Measurements from ENCODE around the gene FTL. TPM values are rescaled to one million over a fixed set of nuclear protein-coding genes. Genes with fewer than 3 reads are reported as not detected.
"Not testable (repeated sequence)": the region's sequence is repeated elsewhere in the genome, so short reads cannot be mapped to it uniquely, and the experiment has no call there.

The FTL gene
- total RNA-seq (2014; rRNA removed; shearing (Covaris generic)), result 2,437 and 3,282 TPM in 2 replicates

DNA sequence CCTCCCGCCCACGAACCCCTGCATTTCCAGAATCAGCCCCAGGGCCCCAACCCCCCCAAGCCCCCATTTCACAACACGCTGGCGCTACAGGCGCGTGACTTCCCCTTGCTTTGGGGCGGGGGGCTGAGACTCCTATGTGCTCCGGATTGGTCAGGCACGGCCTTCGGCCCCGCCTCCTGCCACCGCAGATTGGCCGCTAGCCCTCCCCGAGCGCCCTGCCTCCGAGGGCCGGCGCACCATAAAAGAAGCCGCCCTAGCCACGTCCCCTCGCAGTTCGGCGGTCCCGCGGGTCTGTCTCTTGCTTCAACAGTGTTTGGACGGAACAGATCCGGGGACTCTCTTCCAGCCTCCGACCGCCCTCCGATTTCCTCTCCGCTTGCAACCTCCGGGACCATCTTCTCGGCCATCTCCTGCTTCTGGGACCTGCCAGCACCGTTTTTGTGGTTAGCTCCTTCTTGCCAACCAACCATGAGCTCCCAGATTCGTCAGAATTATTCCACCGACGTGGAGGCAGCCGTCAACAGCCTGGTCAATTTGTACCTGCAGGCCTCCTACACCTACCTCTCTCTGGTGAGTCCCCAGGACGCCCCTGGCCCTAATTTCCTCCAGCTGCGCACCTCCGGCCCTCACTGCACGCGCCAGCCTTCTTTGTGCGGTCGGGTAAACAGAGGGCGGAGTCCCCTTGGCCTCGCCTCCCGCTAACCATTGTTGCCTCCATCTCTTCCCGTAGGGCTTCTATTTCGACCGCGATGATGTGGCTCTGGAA lies at the start of gene FTL:
Gene FTL (plus strand): TSS at position 270 of the 766 bp plus-strand sequence. CDS start 199 bp downstream, at position 469.
- DNase-seq, result peak; percentile 99
- Histone ChIP-seq H3K4me3 (ENCODE audit: insufficient read depth, low read depth, low read length) (peak within 1 kb of the TSS; percentile 89), H3K36me3 (replicated peaks; ENCODE audit: control insufficient read depth, insufficient read depth, low read length) (peaks cover 22% of the 10 kb centered on the region), H3K27me3 (ENCODE audit: control insufficient read depth, insufficient read depth, low read length) (no peaks in the 10 kb centered on the region)

DNA sequence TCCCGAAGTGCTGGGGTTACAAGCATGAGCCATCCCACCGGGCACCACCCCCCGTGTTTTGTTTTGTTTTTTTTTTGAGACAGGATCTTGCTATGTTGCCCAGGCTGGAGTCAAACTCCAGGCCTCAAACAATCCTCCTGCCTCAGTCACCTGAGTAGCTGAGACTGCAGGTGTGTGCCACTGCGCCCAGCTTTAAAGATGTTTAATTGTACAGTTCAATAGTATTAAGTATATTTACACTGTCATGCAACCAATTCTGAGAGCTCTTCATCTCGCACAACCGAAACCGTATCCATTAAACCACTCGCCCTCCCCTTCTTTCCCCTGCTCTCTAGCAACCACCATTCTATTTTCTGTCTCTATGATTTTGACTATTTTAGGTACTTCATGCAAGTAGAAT lies 49.4 kb upstream of the FTL start:
- peaks cover 23% of the 10 kb centered on the region for H3K36me3 ChIP-seq (replicated peaks; ENCODE audit: control insufficient read depth, insufficient read depth, low read length)
- DNase-seq, result no peak
- H3K4me3 ChIP-seq (ENCODE audit: insufficient read depth, low read depth, low read length), result no peak overlapping the region
- H3K27me3 ChIP-seq (ENCODE audit: control insufficient read depth, insufficient read depth, low read length), result no peaks in the 10 kb centered on the region

DNA sequence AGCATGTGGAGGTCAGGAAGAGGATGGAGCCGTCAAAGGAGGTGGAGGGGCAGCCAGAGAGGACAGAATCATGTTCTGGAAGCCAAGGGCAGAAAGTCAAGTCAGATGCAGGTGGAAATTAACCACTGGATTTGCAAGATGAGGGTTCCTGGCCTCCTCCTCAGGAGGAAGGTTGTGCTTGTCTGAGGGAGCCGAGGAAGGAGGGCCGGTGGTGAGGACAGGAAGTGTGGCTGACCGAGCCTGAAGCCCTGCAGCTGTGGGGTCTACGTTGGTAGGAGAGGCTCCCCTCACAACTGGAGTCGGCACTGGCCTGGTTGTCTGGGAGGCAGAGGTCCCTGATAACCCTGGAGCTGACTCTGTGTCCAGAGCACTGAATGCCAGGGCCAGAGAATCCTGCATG lies 47.0 kb upstream of the FTL start:
- Histone ChIP-seq H3K27me3 (ENCODE audit: control insufficient read depth, insufficient read depth, low read length) (no peaks in the 10 kb centered on the region), H3K4me3 (ENCODE audit: insufficient read depth, low read depth, low read length) (no peak overlapping the region), H3K36me3 (replicated peaks; ENCODE audit: control insufficient read depth, insufficient read depth, low read length) (peaks cover 23% of the 10 kb centered on the region)
- DNase-seq, result no peak

DNA sequence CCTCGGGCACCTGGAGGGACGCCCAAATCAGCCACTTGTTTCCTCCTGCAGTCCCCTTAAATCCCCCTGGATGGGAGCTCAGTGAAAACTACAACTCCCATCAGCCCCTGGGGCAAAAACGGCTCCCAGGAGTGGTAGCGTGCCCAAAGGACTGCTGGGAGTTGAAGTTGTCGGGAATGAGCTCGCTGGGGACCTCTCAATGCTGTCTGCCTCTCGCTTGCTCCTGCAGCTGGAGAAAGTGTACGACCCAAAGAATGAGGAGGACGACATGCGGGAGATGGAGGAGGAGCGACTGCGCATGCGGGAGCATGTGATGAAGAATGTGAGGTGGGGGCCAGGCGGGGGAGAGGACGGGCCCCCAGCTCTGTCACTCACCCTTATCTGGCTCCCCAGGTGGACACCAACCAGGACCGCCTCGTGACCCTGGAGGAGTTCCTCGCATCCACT lies 46.3 kb upstream of the FTL start:
- Histone ChIP-seq H3K27me3 (ENCODE audit: control insufficient read depth, insufficient read depth, low read length) (no peaks in the 10 kb centered on the region), H3K4me3 (ENCODE audit: insufficient read depth, low read depth, low read length) (no peak overlapping the region), H3K36me3 (replicated peaks; ENCODE audit: control insufficient read depth, insufficient read depth, low read length) (peaks cover 17% of the 10 kb centered on the region)
- DNase-seq, result peak; percentile 91

DNA sequence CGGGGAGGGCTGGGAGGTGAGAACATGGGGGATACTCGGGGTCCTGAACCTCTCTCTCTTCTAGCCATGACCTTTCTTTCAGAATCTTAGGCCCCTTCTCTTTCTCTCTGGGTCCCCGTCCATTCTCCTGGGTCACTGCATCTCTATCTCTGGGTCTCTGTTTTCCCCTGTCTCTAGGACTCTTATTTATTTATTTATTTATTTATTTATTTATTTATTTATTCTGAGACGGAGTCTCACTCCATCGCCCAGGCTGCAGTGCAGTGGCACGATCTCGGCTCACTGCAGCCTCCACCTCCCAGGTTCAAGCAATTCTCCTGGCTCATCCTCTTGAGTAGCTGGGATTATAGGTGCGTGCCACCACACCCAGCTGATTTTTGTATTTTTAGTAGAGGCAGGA lies 45.8 kb upstream of the FTL start:
- H3K27me3 ChIP-seq (ENCODE audit: control insufficient read depth, insufficient read depth, low read length); H3K4me3 ChIP-seq (ENCODE audit: insufficient read depth, low read depth, low read length); DNase-seq: not testable (repeated sequence)
- peaks cover 15% of the 10 kb centered on the region for H3K36me3 ChIP-seq (replicated peaks; ENCODE audit: control insufficient read depth, insufficient read depth, low read length)

DNA sequence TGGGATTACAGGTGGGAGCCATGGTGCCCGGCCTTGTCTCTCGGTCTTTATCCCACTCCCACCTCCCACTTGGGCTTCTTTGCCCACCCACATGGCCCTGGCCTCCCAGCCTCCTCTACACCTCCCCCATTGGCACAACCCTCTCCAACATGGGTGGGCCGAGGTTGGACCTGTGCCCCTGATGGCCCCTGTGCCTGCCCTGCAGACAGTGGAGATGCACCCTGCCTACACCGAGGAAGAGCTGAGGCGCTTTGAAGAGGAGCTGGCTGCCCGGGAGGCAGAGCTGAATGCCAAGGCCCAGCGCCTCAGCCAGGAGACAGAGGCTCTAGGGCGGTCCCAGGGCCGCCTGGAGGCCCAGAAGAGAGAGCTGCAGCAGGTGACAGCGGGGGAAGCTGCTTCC lies 44.2 kb upstream of the FTL start:
- no peak for DNase-seq
- no peaks in the 10 kb centered on the region for H3K27me3 ChIP-seq (ENCODE audit: control insufficient read depth, insufficient read depth, low read length)
- no peak overlapping the region for H3K4me3 ChIP-seq (ENCODE audit: insufficient read depth, low read depth, low read length)
- H3K36me3 ChIP-seq (replicated peaks; ENCODE audit: control insufficient read depth, insufficient read depth, low read length), result peaks cover 13% of the 10 kb centered on the region

DNA sequence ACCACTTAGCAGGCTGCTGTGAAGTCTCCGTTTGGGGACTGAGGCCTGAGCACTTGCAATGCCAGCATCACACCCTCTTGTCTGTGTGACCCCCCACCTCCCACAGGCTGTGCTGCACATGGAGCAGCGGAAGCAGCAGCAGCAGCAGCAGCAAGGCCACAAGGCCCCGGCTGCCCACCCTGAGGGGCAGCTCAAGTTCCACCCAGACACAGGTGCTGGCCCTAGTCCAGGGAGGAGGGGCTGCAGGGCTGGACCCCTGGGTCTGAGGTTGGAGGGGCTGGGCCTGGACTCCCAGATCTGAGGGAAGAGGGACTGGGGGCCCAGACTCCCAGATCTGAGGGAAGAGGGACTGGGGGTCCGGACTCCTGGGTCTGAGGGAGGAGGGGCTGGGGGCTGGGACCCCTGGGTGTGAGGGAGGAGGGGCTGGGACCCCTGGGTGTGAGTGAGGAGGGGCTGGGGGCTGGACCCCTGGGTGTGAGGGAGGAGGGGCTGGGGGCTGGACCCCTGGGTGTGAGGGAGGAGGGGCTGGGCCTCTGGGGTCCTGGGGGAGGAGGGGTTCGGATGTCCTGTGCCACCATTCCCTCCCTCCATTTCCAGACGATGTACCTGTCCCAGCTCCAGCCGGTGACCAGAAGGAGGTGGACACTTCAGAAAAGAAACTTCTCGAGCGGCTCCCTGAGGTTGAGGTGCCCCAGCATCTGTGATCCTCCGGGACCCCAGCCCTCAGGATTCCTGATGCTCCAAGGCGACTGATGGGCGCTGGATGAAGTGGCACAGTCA lies 43.2 kb upstream of the FTL start:
- Histone ChIP-seq H3K27me3 (ENCODE audit: control insufficient read depth, insufficient read depth, low read length) (no peaks in the 10 kb centered on the region), H3K36me3 (replicated peaks; ENCODE audit: control insufficient read depth, insufficient read depth, low read length) (peaks cover 13% of the 10 kb centered on the region), H3K4me3 (ENCODE audit: insufficient read depth, low read depth, low read length) (no peak overlapping the region)
- DNase-seq, result no peak

DNA sequence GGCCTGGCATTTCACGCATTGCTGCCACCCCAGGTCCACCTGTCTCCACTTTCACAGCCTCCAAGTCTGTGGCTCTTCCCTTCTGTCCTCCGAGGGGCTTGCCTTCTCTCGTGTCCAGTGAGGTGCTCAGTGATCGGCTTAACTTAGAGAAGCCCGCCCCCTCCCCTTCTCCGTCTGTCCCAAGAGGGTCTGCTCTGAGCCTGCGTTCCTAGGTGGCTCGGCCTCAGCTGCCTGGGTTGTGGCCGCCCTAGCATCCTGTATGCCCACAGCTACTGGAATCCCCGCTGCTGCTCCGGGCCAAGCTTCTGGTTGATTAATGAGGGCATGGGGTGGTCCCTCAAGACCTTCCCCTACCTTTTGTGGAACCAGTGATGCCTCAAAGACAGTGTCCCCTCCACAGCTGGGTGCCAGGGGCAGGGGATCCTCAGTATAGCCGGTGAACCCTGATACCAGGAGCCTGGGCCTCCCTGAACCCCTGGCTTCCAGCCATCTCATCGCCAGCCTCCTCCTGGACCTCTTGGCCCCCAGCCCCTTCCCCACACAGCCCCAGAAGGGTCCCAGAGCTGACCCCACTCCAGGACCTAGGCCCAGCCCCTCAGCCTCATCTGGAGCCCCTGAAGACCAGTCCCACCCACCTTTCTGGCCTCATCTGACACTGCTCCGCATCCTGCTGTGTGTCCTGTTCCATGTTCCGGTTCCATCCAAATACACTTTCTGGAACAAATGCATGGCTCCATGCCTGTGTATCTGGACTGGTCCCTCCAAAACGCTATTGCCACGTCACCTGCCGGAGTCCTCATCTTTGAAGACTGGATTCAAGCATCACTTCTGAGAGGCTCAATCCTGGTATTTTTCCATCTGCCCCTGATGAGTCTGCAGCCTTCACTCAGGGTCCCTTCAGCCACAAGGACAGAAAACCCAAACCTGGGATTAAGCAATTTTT lies 42.3 kb upstream of the FTL start:
- H3K27me3 ChIP-seq (ENCODE audit: control insufficient read depth, insufficient read depth, low read length), result no peaks in the 10 kb centered on the region
- no peak overlapping the region for H3K4me3 ChIP-seq (ENCODE audit: insufficient read depth, low read depth, low read length)
- DNase-seq, result peak; percentile 40
- peaks cover 13% of the 10 kb centered on the region for H3K36me3 ChIP-seq (replicated peaks; ENCODE audit: control insufficient read depth, insufficient read depth, low read length)

DNA sequence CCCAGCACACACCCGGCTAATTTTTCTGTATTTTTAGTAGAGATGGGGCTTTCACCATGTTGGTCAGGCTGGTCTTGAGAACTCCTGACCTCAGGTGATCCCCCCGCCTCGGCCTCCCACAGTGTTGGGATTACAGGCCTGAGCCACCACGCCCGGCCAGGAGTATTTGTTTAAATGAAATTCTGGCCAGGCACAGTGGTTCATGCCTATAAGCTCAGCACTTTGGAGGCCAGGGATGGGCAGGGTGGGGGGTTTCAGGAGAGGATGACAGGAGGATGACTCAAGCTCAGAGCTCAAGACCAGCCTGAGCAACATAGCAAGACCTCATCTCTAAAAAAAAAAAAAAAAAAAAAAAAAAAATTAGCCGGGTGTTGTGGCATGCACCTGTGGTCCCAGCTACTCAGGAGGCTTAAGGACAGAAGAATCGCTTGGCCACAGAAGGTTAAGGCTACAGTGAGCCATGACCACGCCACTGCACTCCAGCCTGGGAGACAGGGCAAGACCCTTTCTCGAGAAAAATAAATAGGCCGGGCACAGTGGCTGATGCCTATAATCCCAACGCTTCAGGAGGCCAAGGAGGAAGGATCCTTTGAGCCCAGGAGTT lies 39.8 kb upstream of the FTL start:
- DNase-seq, result no peak
- H3K4me3 ChIP-seq (ENCODE audit: insufficient read depth, low read depth, low read length), result no peak overlapping the region
- H3K36me3 ChIP-seq (replicated peaks; ENCODE audit: control insufficient read depth, insufficient read depth, low read length), result peaks cover 6% of the 10 kb centered on the region
- H3K27me3 ChIP-seq (ENCODE audit: control insufficient read depth, insufficient read depth, low read length), result no peaks in the 10 kb centered on the region

DNA sequence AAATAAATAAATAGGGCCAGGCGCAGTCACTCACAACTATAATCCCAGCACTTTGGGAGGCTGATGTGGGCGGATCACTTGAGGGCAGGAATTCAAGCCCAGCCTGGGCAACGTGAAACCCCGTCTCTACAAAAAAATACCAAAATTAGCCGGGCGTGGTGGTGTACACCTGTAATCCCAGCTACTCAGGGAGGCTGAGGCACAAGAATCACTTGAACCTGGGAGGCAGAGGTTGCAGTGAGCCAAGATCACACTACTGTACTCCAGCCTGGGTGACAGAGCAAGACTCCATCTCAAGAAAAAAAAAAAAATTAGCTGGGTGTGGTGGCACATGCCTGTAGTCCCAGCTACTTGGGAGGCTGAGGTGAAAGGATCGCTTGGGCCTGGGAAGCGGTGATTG lies 39.2 kb upstream of the FTL start:
- DNase-seq; H3K27me3 ChIP-seq (ENCODE audit: control insufficient read depth, insufficient read depth, low read length); H3K36me3 ChIP-seq (replicated peaks; ENCODE audit: control insufficient read depth, insufficient read depth, low read length); H3K4me3 ChIP-seq (ENCODE audit: insufficient read depth, low read depth, low read length): not testable (repeated sequence)

DNA sequence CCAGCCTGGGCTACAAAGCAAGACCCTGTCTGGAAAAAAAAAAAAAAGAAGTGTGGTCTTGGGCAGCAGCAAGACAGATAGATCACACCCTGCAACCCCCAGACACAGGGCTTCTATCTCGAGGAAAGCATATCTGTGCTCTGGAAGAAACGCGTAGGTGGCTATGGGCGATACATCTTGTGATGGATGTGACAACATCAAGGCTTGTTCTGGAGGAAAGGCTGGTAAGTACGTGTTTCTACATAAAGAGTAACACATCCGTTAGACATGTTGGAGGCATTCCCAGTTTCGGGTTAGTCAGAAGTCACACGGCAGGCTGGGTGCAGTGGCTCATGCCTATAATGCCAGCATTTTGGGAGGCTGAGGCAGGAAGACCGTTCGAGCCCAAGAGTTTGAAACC lies 38.2 kb upstream of the FTL start:
- DNase-seq, result no peak
- Histone ChIP-seq H3K4me3 (ENCODE audit: insufficient read depth, low read depth, low read length) (no peak overlapping the region), H3K27me3 (ENCODE audit: control insufficient read depth, insufficient read depth, low read length) (peaks cover under 1% of the 10 kb centered on the region; the same call in 1 of the 2 replicates), H3K36me3 (replicated peaks; ENCODE audit: control insufficient read depth, insufficient read depth, low read length) (peaks cover 2% of the 10 kb centered on the region; the same call in 1 of the 2 replicates)

DNA sequence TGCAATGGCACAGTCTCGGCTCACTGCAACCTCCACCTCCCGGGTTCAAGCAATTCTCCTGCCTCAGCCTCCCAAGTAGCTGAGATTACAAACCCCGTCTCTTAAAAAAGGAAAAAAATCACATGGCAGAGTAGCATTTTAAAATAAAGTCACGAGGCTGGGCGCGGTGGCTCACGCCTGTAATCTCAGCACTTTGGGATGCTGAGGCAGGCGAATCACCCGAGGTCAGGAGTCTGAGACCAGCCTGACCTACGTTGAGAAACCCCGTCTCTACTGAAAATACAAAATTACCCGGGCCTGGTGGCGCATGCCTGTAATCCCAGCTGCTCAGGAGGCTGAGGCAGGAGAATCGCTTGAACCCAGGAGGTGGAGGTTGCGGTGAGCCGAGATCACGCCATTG lies 37.4 kb upstream of the FTL start:
- not testable (repeated sequence) for H3K4me3 ChIP-seq (ENCODE audit: insufficient read depth, low read depth, low read length); H3K36me3 ChIP-seq (replicated peaks; ENCODE audit: control insufficient read depth, insufficient read depth, low read length); H3K27me3 ChIP-seq (ENCODE audit: control insufficient read depth, insufficient read depth, low read length); DNase-seq

DNA sequence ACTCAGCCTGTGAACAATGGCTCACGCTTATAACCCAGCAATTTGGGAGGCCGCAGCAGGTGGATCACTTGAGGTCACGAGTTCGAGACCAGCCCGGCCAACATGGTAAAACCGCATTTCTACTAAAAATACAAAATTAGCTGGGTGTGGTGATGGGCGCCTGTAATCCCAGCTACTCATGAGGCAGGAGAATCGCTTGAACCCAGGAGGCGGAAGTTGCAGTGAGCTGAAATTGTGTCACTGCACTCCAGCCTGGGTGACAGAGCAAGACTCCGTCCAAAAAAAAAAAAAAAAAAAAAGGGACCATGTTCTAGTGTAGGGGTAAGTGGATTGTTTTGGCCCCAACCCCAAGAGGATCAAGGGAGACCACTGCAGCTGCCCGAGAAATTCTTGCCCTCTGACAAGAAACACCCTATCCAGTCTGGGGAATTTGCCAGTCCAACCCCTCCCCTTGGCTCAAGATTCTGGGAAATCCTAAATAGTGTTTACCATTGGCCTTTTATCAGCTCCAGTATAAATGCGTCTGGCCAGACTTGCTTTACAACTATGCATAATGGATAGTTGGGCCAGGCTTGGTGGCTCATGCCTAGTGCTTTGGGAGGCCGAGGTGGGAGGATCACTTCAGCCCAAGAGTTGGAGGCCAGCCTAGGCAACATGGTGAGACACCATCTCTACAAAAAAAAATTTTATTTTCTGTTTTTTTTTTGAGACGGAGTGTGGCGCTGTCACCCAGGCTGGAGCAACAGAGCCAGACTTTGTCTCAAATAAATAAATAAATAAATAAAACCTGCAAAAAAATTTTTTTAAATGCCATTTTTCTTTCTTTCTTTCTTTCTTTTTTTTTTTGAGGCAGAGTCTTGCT lies 36.7 kb upstream of the FTL start:
- Histone ChIP-seq H3K36me3 (replicated peaks; ENCODE audit: control insufficient read depth, insufficient read depth, low read length) (no peaks in the 10 kb centered on the region), H3K27me3 (ENCODE audit: control insufficient read depth, insufficient read depth, low read length) (peaks cover 13% of the 10 kb centered on the region), H3K4me3 (ENCODE audit: insufficient read depth, low read depth, low read length) (no peak overlapping the region)
- DNase-seq, result no peak
